Measurements from ENCODE around the gene CAMK4. TPM values are rescaled to one million over a fixed set of nuclear protein-coding genes. Genes with fewer than 3 reads are reported as not detected.

CAMK4 gene
- total RNA-seq, 4 donors from 2014 or later = 0.26 to 33.9 (median 2.0) TPM

DNA sequence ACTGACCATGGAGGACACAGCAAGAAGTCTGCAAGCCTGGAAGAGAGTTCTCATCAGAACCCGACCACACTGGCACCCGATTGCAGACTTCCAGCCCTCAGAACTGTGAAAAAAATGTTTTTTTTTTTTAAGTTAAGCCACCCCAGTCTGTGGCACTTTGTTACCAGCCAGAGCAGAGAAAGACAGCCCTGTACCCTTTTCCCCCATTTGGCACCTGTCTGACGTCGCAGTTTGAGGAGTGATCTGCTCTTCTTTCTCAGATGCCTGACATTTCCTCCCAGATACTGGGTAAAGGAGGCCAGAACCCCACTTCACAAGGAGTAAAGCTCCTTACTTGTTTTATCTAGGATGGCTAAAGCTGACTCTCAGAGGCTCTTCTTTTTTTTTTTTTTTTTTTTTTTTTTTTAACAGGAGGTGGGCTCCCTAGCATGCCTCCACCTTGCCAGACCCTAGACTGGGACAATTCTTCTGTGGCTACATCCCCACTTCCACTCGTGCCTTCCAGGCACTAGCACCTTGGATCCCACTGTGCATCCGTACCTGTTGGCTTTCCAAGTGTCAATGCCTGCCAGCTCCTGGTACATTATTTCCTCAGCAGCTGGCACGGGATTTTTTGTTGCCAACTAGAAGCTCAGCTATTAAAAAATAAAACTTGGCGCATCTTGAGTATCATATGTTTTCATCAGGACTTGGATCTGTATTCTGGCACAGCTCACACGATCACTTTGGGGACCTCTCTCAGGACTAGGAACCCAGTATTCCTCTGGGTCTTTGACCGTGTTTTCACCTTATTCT lies 14.4 kb downstream of the CAMK4 start:
- Histone ChIP-seq H3K9me3 (no peaks in the 10 kb centered on the region), H3K4me3 (no peak overlapping the region), H3K4me1 (no peaks in the 10 kb centered on the region), H3K27ac (no peak overlapping the region), H3K36me3 (no peaks in the 10 kb centered on the region), H3K27me3 (no peaks in the 10 kb centered on the region)
- intact Hi-C loops (cut with DNase I; ENCODE audit: low total_unique reads) = no loop called here
- TF ChIP-seq CTCF (IDR thresholded peaks at IDR 0.05) (no peak), POLR2A (IDR thresholded peaks at IDR 0.05) (no peak)
- no peak for DNase-seq

DNA sequence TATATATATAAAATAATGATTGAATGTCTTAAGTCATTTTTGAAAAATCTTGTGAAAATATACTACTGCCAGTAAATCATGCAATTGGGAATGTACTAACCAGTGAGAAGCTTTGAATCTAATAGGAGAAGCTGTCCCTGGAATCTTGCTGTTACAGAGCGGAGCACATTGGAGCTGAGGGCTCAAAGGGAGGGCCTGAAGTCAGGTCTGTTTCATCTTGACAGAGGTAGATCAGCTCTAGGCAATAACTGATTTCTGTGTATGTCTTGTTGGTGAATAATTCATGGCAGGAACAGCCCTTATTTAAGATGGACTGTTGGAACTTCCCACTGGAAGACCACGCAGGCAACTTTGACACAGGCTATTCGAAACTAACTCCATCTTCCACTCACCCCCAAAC lies 17.5 kb downstream of the CAMK4 start:
- no peak overlapping the region for H3K4me3 ChIP-seq
- intact Hi-C loops (cut with DNase I; ENCODE audit: low total_unique reads) = no loop called here
- no peak for DNase-seq

DNA sequence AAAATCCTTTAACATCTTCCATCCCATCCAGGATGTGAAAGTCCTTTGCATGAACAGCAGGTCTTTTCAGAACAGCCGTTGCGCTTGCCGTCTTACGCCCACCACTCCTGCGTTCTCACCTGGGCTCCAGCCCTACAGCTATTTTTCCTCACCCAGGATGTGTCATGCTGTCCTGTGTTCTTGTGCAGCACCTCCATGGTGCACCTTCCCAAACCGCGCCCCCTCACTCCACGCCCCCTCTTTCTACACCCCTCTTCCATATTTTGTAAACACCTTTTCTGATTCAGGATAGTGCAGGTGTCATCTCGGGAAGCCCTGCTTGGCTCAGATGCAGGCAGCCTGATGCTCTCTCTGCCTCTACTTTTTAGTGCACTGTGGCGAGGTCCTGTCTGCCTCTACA lies 18.4 kb downstream of the CAMK4 start:
- Histone ChIP-seq H3K9me3 (no peaks in the 10 kb centered on the region), H3K27me3 (no peaks in the 10 kb centered on the region)
- intact Hi-C loops (cut with DNase I; ENCODE audit: low total_unique reads) = no loop called here

More for the DNA sequence above, 17.5 kb downstream of the CAMK4 start:
- TF ChIP-seq POLR2A (IDR thresholded peaks at IDR 0.05) = no peak
- no peak for TF ChIP-seq CTCF (IDR thresholded peaks at IDR 0.05)
- Histone ChIP-seq H3K27me3 (no peaks in the 10 kb centered on the region), H3K36me3 (no peaks in the 10 kb centered on the region), H3K27ac (no peak overlapping the region), H3K4me1 (no peaks in the 10 kb centered on the region), H3K9me3 (no peaks in the 10 kb centered on the region)

DNA sequence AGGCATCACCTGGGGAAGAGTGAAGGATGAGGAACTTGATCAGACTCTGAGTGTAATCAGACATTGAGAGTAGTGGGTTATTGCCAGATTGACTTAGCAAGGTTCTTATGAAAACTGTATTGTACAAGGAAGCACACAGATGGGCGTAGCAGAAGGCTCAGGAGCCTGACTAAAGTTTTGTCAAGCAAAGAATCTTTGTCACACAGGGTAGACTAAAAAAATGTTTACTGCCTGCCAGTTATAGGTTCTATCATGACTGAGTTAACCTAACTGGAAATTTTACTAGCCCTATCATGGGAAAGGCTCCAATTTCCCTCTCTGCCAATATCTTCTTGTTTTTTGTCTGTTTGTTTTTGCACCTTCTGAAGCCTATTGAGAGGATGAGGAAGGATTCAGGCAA lies 19.1 kb downstream of the CAMK4 start:
- Histone ChIP-seq H3K36me3 (no peaks in the 10 kb centered on the region), H3K4me3 (no peak overlapping the region), H3K27me3 (no peaks in the 10 kb centered on the region), H3K4me1 (no peaks in the 10 kb centered on the region), H3K9me3 (no peaks in the 10 kb centered on the region), H3K27ac (no peak overlapping the region)
- TF ChIP-seq CTCF (IDR thresholded peaks at IDR 0.05) (no peak), POLR2A (IDR thresholded peaks at IDR 0.05) (no peak)
- DNase-seq = no peak
- intact Hi-C loops (cut with DNase I; ENCODE audit: low total_unique reads) = no loop called here

More for the DNA sequence above, 18.4 kb downstream of the CAMK4 start:
- Histone ChIP-seq H3K4me3 (no peak overlapping the region), H3K4me1 (no peaks in the 10 kb centered on the region), H3K27ac (no peak overlapping the region), H3K36me3 (no peaks in the 10 kb centered on the region)
- no peak for DNase-seq
- TF ChIP-seq POLR2A (IDR thresholded peaks at IDR 0.05) (no peak), CTCF (IDR thresholded peaks at IDR 0.05) (no peak)

DNA sequence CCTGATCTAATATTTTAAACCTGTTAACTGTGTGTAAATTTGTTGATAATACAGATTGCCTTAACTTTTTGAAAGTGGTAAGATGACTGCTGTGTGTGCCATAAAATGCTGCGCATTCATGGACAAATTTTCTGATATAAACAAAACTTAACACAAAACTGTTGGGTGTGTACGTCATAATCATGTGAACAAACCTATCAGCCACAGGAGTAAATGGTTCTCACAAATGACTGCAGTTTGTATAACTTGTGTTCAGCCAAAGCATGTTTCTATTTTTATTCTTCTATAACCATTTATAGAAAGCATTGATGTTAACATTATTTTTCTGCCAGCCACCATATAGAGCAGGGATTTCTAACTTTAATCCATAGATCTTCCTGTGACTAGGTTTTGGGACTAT lies 21.5 kb downstream of the CAMK4 start:
- intact Hi-C loops (cut with DNase I; ENCODE audit: low total_unique reads) = no loop called here
- DNase-seq = no peak
- no peaks in the 10 kb centered on the region for H3K9me3 ChIP-seq
- TF ChIP-seq CTCF (IDR thresholded peaks at IDR 0.05) (no peak), POLR2A (IDR thresholded peaks at IDR 0.05) (no peak)
- H3K27ac ChIP-seq = no peak overlapping the region
- H3K36me3 ChIP-seq = no peaks in the 10 kb centered on the region
- H3K27me3 ChIP-seq = no peaks in the 10 kb centered on the region
- no peaks in the 10 kb centered on the region for H3K4me1 ChIP-seq
- no peak overlapping the region for H3K4me3 ChIP-seq

All from uterus (tissue), 4 donors.